Lower leg skin (tissue), 4 donors: ENCODE results near the gene RBBP8. TPM values are rescaled to one million over a fixed set of nuclear protein-coding genes. Genes with fewer than 3 reads are reported as not detected.

Source experiments
- DNase-seq, 2 donors: peaks; one replicate each; pipeline ENCODE4 v3.0.0-alpha.2; 2019; ENCODE audit warnings: low spot score in 2 of 2
- H3K4me3 ChIP-seq: fragments of 200-600 bp; sonication (generic); 2 replicates; pipeline ENCODE4 v1.5.1; 2017; ENCODE audit warnings: mild to moderate bottlenecking, low read depth; ENCODE audit not compliant: poor library complexity, severe bottlenecking
- POLR2A ChIP-seq, 2 donors: fragments of 450-650 bp; IDR thresholded peaks; one replicate each; pipeline ENCODE4 v1.6.1; 2016 to 2017; ENCODE audit warnings: antibody characterized with exemption in 2 of 2, mild to moderate bottlenecking in 1 of 2, moderate library complexity in 1 of 2
- WGBS, 2 donors: methylation state at CpG; one replicate each; pipeline ENCODE4 v1.1.5; 2018; 5-methylcytosine and 5-hydroxymethylcytosine counted together
- intact Hi-C: fragments of 100-400 bp; cut with DNase I; formaldehyde crosslinking; loops from one replicate; pipeline ENCODE4 v1.15.0; 2023; ENCODE audit warnings: low total_unique reads
- total RNA-seq, 4 donors: library from RNA; depleted of rRNA; stranded (reverse); fragments of >200 nt; gene quantifications; one replicate each; pipeline ENCODE4 v1.1.0, GENCODE V29; 2016
- TF ChIP-seq, protein P1 (sequence below), 3 donors: fragments of 450-650 bp; IDR thresholded peaks; one replicate each; pipeline ENCODE4 v1.5.1; 2016; ENCODE audit warnings: antibody characterized with exemption in 3 of 3, mild to moderate bottlenecking in 3 of 3, moderate library complexity in 2 of 3

RBBP8 gene
- total RNA-seq, 4 donors from 2014 or later = 22.9 to 56.8 (median 40.2) TPM

DNA sequence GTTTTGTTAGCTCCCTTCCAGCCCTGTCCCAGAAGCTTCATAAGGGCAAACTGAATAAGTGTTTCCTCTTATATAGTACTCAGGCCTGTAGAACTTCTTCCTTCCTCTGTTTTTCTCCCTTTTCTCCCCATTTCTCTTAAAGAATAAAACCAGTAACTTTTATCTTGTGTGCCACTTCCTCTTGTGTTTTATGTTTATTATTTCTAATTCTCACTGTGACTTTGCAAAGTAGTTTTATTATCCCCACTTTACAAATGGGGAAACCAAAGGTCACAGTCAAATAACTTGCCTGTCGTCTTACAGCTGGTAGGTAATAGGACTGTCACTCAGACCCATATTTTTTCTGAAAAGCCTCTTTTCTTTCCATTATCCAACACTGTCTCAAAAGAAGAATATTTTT is 42.4 kb downstream of the RBBP8 start:
- TF ChIP-seq, protein P1, sequence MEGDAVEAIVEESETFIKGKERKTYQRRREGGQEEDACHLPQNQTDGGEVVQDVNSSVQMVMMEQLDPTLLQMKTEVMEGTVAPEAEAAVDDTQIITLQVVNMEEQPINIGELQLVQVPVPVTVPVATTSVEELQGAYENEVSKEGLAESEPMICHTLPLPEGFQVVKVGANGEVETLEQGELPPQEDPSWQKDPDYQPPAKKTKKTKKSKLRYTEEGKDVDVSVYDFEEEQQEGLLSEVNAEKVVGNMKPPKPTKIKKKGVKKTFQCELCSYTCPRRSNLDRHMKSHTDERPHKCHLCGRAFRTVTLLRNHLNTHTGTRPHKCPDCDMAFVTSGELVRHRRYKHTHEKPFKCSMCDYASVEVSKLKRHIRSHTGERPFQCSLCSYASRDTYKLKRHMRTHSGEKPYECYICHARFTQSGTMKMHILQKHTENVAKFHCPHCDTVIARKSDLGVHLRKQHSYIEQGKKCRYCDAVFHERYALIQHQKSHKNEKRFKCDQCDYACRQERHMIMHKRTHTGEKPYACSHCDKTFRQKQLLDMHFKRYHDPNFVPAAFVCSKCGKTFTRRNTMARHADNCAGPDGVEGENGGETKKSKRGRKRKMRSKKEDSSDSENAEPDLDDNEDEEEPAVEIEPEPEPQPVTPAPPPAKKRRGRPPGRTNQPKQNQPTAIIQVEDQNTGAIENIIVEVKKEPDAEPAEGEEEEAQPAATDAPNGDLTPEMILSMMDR (IDR thresholded peaks at IDR 0.05) = no peak
- TF ChIP-seq POLR2A (IDR thresholded peaks at IDR 0.05) = no peak
- DNase-seq = no peak
- WGBS, 2 donors = 86 to 89% methylated on average over 1 of the region's 1 CpG
- no peak overlapping the region for H3K4me3 ChIP-seq
- intact Hi-C loops = loop anchor here (10.0 kb wide), 1 partner anchor 131 kb away; no protein-coding TSS in a partner anchor

DNA sequence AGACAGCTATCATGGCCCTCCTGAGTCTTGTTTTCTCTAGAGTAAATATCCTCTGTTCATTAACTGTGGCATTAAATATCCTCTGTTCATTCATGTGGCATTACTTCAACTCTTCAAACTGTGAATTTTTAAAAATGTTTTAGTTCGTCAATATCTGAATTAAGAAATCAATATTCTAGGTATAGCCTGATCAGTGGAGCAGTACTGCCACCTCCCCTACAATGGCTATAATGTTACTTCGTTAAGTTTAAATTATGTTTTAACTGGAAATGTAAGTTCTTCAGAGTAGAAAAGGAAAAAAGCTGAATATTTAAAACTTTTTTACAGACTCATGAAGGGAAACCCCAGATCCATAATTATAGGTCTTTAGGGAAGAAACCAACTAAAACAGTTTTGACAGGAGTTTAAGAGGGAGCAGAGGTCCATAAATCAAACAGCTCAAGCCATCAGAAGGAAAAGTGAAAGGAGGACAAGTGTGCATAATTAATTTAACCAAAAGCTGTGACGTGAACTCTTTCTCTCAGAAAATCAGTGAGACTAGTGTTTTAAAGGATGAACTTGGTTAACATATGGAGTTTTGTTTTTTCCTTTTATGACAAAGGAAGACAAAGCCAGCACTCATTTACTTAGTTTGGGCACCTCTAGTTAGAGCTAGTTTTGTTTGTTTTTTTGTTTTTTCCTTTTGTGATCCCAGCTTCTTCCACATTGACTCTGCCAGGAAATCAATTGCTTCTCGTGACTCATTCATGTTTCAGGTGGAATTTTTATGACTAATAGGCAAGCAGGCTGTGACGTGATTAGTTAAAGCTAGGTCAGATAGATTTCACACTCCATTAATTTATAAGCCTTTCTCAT is 44.9 kb downstream of the RBBP8 start:
- TF ChIP-seq, protein P1 (IDR thresholded peaks at IDR 0.05) = no peak
- TF ChIP-seq POLR2A (IDR thresholded peaks at IDR 0.05) = no peak
- DNase-seq = no peak
- intact Hi-C loops = loop anchor here (10.0 kb wide), 1 partner anchor 133 kb away; no protein-coding TSS in a partner anchor
- 29 to 41% methylated on average over 5 of the region's 5 CpGs for WGBS, 2 donors
- H3K4me3 ChIP-seq = no peak overlapping the region

DNA sequence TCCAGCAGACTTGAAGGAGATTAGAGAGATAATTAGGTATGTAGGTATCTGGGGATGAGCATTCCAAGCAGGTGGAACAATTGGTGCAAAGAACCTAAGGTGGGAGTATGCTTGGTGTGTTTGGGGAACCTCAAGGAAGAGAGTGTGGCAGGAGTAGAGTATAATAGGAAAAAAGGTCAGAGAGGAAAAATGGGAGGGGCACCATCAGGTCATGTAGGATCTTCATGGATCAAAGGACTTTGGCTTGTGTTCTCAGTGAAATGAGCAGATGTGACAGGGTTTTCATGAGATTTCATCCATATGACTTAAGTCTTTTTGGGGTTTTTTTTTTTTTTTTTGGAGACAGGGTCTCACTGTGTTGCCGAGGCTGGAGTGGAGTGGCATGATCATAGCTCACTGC is 47.3 kb downstream of the RBBP8 start:
- DNase-seq = no peak
- 83 to 87% methylated on average over 1 of the region's 1 CpG for WGBS, 2 donors
- TF ChIP-seq, protein P1 (IDR thresholded peaks at IDR 0.05) = no peak
- TF ChIP-seq POLR2A (IDR thresholded peaks at IDR 0.05) = no peak
- intact Hi-C loops = no loop called here
- H3K4me3 ChIP-seq = no peak overlapping the region

DNA sequence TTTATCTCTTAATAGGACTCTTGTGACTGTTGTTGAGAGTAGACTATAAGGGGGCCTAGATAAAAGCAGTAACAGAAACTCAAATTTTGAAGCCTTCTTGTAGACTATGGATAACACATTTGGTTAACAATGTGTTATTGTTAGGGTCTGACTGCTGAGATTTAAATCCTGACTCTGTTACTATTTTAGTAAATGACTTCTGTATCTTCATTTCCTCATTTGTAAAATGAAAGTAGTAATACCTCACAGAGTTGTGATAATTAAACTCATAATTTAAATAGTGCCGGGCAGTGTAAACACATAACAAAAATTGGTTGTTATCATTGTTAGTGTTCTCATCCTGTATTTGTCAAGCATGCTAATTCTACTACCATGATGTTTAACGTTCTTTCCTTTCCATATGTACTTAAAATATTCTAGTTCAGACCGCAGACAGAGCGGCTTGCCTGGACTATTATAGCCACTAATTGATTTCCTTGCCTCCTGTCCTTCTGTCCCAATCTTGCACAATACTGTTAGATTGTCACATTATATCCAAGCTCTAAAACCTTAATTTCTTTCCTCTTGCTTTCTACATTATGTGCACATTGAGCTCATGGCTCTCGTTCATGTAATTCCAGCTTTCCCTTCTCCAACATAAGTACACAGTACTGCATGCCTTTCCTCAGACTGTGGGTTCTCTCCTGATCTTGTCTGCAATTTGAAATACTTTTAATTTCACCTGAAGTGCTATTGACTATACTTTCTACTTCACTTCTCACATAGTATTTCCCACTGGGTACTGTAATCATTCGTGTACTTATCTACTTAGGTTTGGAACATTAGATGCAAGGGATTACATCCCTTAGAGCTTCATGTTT is 48.4 kb downstream of the RBBP8 start:
- DNase-seq = no peak
- H3K4me3 ChIP-seq = no peak overlapping the region
- TF ChIP-seq, protein P1 (IDR thresholded peaks at IDR 0.05) = no peak
- TF ChIP-seq POLR2A (IDR thresholded peaks at IDR 0.05) = no peak
- intact Hi-C loops = no loop called here
- WGBS, 2 donors = 80 to 83% methylated on average over 6 of the region's 6 CpGs

DNA sequence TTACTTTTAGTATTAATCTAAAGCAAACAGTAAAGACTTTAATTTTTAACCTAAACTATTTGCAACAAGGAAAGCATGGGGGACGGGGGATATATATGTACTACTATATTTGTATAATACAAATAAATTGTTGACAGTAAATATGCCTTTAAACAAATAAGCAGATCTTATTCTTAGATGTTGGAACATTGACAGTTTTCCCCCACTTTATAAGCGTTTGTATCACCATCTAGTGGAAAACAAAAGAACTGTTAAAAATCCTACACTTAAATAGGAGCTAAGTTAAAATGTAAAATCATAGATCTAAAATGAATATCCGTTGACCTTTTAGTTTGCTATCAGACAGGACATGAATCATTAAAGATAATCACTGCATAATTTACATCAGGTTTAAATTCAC is 50.0 kb downstream of the RBBP8 start:
- intact Hi-C loops = no loop called here
- no peak overlapping the region for H3K4me3 ChIP-seq
- WGBS, 2 donors = 28% methylated on average over 3 of the region's 3 CpGs
- DNase-seq = no peak
- TF ChIP-seq, protein P1 (IDR thresholded peaks at IDR 0.05) = no peak
- TF ChIP-seq POLR2A (IDR thresholded peaks at IDR 0.05) = no peak
